Stomach (tissue), 9 donors: ENCODE measurements around the gene TANC1. TPM values are rescaled to one million over a fixed set of nuclear protein-coding genes. Genes with fewer than 3 reads are reported as not detected.

Experiments used
- DNase-seq, 2 donors: peaks; one replicate each; pipeline versions ENCODE4 v3.0.0 to v3.0.0-alpha.2; 2013 to 2019
- H3K27ac ChIP-seq, 5 donors: fragments of 200-600 bp in 4 of 5; sonication (generic) in 4 of 5; one replicate each; pipeline ENCODE4 v1.5.1; 2013 to 2019; ENCODE audit warnings: mild to moderate bottlenecking in 1 of 5, moderate library complexity in 1 of 5
- H3K27me3 ChIP-seq, 3 donors: fragments of 200-600 bp; sonication (generic); one replicate each; pipeline ENCODE4 v1.5.1; 2017 to 2019; ENCODE audit warnings: mixed run types in 1 of 3
- H3K36me3 ChIP-seq, 4 donors: fragments of 200-600 bp; sonication (generic); 1 replicate in 3 of 4; 2 replicates in 1 of 4; pipeline ENCODE4 v1.5.1; 2016 to 2019
- H3K4me1 ChIP-seq, 4 donors: fragments of 200-600 bp; sonication (generic); one replicate each; pipeline ENCODE4 v1.5.1; 2016 to 2019
- H3K4me3 ChIP-seq, 4 donors: fragments of 200-600 bp; sonication (generic) in 3 of 4; one replicate each; pipeline ENCODE4 v1.5.1; 2016 to 2019; ENCODE audit warnings: mild to moderate bottlenecking in 1 of 4
- H3K9me3 ChIP-seq, 4 donors: fragments of 200-600 bp; sonication (generic); one replicate each; pipeline ENCODE4 v1.5.1; 2016 to 2019
- EP300 ChIP-seq: sonication (generic); formaldehyde crosslinking; IDR thresholded peaks from one replicate; pipeline ENCODE4 v1.6.1; 2017; ENCODE audit warnings: antibody characterized with exemption
- POLR2A ChIP-seq, 4 donors: fragments of 450-650 bp; IDR thresholded peaks; one replicate each; pipeline ENCODE4 v1.6.1; 2016; ENCODE audit warnings: antibody characterized with exemption in 4 of 4, control low read depth in 2 of 4, mild to moderate bottlenecking in 1 of 4, moderate library complexity in 1 of 4
- POLR2AphosphoS5 ChIP-seq, 3 donors: sonication (generic); formaldehyde crosslinking; IDR thresholded peaks; one replicate each; pipeline ENCODE4 v1.6.1; 2016; ENCODE audit warnings: antibody characterized with exemption in 3 of 3
- WGBS, 5 donors: extraction: QIAGEN DNeasy Blood & Tissue Kit in 3 of 5; methylation state at CpG; one replicate each; pipeline versions ENCODE4 v1.1.5 to v1.1.7; 2013 to 2018; 5-methylcytosine and 5-hydroxymethylcytosine counted together
- intact Hi-C: fragments of 100-400 bp; cut with DNase I; formaldehyde crosslinking; loops from one replicate; pipeline ENCODE4 v1.15.1; 2023; ENCODE audit warnings: low total_unique reads
- polyA plus RNA-seq, 3 donors: library from polyadenylated mRNA; stranded (reverse); fragments of 200-250 nt; gene quantifications; one replicate each; pipeline ENCODE4 v1.2.3, GENCODE V29; 2013
- small RNA-seq, 4 donors: library from RNA; depleted of rRNA; stranded (forward); fragments of <200 nt; gene quantifications; one replicate each; pipeline ENCODE3, GENCODE V24; 2016
- total RNA-seq, 5 donors: library from RNA; depleted of rRNA; stranded (reverse); fragments of >200 nt; gene quantifications; one replicate each; pipeline versions ENCODE4 v1.1.0 to v1.2.3, GENCODE V29; 2014 to 2016
- TF ChIP-seq, protein P1 (sequence below), 7 experiments: fragments of 450-650 bp in 4 of 7; fragments of 200-600 bp in 3 of 7; sonication (generic) in 3 of 7; IDR thresholded peaks; one replicate each; pipeline ENCODE4 v1.5.1; 2016 to 2019; ENCODE audit warnings: antibody characterized with exemption in 7 of 7, control low read depth in 2 of 7, mild to moderate bottlenecking in 1 of 7
- donor health status: healthy with polysubstance abuse.
- donor health status: Bipolar disorder and iron deficiency.
- donor health status: healthy.

The TANC1 gene
- total and polyA plus RNA-seq, 8 donors: 4.9 to 59.7 (median 37.7) TPM

DNA sequence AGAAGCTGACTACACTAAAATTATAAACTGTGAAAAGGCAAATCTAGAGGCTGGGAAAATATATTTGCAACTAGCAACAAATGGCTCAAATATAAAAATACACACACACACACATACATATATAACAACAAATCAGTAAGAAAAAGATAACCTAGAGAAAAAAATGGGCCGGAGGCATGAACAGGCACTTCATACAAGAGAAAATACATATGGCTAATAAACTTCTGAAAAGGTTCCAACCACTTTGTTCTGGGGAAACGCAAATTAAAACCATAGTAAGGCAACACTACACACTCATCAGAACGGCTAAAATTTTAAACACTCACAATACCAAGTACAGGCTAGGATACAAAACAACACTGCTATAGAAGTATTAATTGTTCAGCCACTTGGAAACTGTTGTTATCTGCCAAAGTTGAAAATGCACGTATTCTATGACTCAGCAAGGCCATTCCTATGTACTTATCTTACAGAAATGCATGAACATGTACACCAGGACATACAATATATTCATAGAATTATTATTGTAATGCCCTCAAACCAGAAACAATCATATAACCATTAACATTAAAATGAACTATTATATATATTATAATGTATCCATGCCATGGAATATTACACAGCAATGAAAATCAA is 302.4 kb downstream of the TANC1 start:
- no peaks in the 10 kb centered on the region for H3K27me3 ChIP-seq
- 89 to 99% (median 98%) methylated on average over 4 of the region's 4 CpGs for WGBS, 5 donors
- no peak for DNase-seq
- no peak overlapping the region for H3K4me3 ChIP-seq
- peaks cover 0 to 33% (median 28%) of the 10 kb centered on the region in 4 donors for H3K36me3 ChIP-seq
- H3K9me3 ChIP-seq: no peaks in the 10 kb centered on the region
- TF ChIP-seq EP300 (no peak), POLR2A (IDR thresholded peaks at IDR 0.05) (no peak), POLR2AphosphoS5 (IDR thresholded peaks at IDR 0.05) (no peak)
- TF ChIP-seq, protein P1, sequence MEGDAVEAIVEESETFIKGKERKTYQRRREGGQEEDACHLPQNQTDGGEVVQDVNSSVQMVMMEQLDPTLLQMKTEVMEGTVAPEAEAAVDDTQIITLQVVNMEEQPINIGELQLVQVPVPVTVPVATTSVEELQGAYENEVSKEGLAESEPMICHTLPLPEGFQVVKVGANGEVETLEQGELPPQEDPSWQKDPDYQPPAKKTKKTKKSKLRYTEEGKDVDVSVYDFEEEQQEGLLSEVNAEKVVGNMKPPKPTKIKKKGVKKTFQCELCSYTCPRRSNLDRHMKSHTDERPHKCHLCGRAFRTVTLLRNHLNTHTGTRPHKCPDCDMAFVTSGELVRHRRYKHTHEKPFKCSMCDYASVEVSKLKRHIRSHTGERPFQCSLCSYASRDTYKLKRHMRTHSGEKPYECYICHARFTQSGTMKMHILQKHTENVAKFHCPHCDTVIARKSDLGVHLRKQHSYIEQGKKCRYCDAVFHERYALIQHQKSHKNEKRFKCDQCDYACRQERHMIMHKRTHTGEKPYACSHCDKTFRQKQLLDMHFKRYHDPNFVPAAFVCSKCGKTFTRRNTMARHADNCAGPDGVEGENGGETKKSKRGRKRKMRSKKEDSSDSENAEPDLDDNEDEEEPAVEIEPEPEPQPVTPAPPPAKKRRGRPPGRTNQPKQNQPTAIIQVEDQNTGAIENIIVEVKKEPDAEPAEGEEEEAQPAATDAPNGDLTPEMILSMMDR (IDR thresholded peaks at IDR 0.05): no peak
- peaks cover 0 to 13% (median 6%) of the 10 kb centered on the region in 4 donors for H3K4me1 ChIP-seq
- intact Hi-C loops: no loop called here
- H3K27ac ChIP-seq: no peak overlapping the region

DNA sequence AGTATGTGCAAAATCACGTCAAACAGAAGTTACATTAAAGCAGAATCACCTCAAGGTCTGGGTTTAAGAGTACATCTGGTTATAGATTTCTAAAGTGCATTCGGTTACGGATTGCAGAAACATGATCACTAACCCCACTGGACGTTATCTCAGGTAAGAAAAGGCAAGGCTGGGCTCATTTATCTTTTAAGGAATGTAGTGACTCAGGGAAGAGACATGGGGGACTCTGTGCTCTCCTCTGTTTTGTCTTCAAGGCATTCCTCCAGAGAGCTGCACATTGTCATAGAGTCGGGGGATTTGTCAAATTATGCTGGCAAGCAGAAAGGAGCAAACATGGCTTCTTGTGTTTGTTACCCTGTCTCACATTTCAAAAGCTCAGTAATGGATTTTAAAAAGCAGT is 303.7 kb downstream of the TANC1 start:
- no peak for DNase-seq
- TF ChIP-seq POLR2AphosphoS5 (IDR thresholded peaks at IDR 0.05): no peak
- H3K27me3 ChIP-seq: no peaks in the 10 kb centered on the region
- no peak overlapping the region for H3K4me3 ChIP-seq
- H3K36me3 ChIP-seq: peaks cover 0 to 33% (median 26%) of the 10 kb centered on the region in 4 donors
- 73 to 89% (median 77%) methylated on average over 5 of the region's 5 CpGs for WGBS, 5 donors
- no peaks in the 10 kb centered on the region for H3K9me3 ChIP-seq
- H3K4me1 ChIP-seq: peaks cover 0 to 13% (median 6%) of the 10 kb centered on the region in 4 donors
- intact Hi-C loops: no loop called here
- no peak overlapping the region for H3K27ac ChIP-seq

DNA sequence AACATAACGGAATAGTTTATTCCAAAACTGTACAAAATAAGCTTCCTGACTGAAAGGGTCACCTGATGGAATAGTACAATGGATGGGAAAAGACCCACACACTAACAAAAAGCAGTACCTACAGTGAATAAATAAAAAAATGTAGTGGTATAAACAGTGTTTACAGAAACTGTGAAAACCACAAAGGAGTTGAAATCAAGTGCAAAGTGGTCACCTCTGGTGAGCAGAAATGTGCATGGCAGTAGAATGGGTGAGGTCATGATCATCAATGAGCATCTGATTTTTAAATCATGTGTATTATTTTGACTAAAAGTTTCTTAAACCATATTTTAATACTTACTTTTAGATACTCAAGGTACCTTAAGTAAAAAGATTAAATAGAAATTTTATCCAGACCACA is 306.7 kb downstream of the TANC1 start:
- Histone ChIP-seq H3K9me3 (no peaks in the 10 kb centered on the region), H3K4me3 (no peak overlapping the region), H3K27me3 (no peaks in the 10 kb centered on the region), H3K27ac (no peak overlapping the region), H3K36me3 (peaks cover 0 to 45% (median 42%) of the 10 kb centered on the region in 4 donors), H3K4me1 (peaks cover 0 to 4% (median 0%) of the 10 kb centered on the region in 4 donors)
- DNase-seq: no peak
- no peak for TF ChIP-seq POLR2AphosphoS5 (IDR thresholded peaks at IDR 0.05)
- intact Hi-C loops: no loop called here
- 96 to 100% (median 98%) methylated on average over 1 of the region's 1 CpG for WGBS, 5 donors

DNA sequence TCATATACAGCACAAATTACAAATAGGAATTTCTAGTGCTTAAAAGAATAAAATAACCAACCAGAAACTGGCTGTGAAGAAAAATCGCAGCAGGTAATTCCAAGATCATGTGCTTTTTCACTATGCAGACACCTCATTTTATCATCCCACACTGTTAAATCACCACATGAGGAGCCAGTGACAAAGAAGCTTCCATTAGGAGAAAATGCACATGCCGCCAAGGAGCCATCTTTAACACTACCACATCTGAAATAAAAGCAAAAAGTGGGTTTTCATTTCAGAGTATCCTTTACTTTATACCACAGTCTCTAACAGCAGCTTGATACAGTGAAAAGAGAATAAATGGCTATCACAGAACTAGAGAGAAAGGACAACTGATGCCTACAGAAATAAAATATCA is 311.3 kb downstream of the TANC1 start:
- WGBS, 5 donors: 94 to 98% (median 95%) methylated on average over 2 of the region's 2 CpGs
- Histone ChIP-seq H3K9me3 (no peaks in the 10 kb centered on the region), H3K27ac (no peak overlapping the region), H3K4me1 (peaks cover 0 to 5% (median 3%) of the 10 kb centered on the region in 4 donors), H3K27me3 (no peaks in the 10 kb centered on the region), H3K4me3 (no peak overlapping the region), H3K36me3 (peaks cover 0 to 41% (median 34%) of the 10 kb centered on the region in 4 donors)
- no peak for DNase-seq
- TF ChIP-seq POLR2A (IDR thresholded peaks at IDR 0.05): no peak
- TF ChIP-seq POLR2AphosphoS5 (IDR thresholded peaks at IDR 0.05): no peak
- TF ChIP-seq, protein P1 (IDR thresholded peaks at IDR 0.05): no peak
- TF ChIP-seq EP300: no peak
- intact Hi-C loops: no loop called here

DNA sequence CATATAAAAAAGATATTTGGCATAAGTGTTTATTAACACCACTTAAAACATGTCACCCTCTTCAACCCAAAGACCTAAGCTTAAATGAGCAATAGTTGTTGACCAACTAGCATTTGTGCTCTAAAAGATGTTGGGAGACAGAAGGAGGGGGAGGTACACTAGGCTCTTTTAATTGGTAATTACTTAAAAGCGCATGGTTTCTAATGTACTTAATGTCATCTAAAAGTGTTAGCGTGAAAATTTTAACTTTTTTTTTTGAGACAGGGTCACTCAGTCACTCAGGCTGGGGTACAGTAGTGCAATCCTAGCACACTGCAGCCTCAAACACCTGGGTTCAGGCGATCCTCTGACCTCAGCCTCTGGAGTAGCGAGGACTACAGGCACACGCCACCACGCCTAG is 312.6 kb downstream of the TANC1 start:
- no peaks in the 10 kb centered on the region for H3K9me3 ChIP-seq
- intact Hi-C loops: no loop called here

More for the DNA sequence above, 312.6 kb downstream of the TANC1 start:
- TF ChIP-seq, protein P1 (IDR thresholded peaks at IDR 0.05): no peak
- TF ChIP-seq POLR2A (IDR thresholded peaks at IDR 0.05): no peak
- no peak for TF ChIP-seq EP300
- TF ChIP-seq POLR2AphosphoS5 (IDR thresholded peaks at IDR 0.05): no peak
- Histone ChIP-seq H3K27ac (no peak overlapping the region), H3K4me1 (peaks cover 4 to 18% (median 12%) of the 10 kb centered on the region in 4 donors), H3K36me3 (peaks cover 0 to 41% (median 31%) of the 10 kb centered on the region in 4 donors), H3K27me3 (no peaks in the 10 kb centered on the region), H3K4me3 (no peak overlapping the region)
- DNase-seq: no peak
- WGBS, 5 donors: 97 to 99% (median 99%) methylated on average over 6 of the region's 6 CpGs

Small RNA genes within 50 kb of the gene (small RNA-seq; reads per million reads assigned to genes)
- 0 reads per million in 4 donors for gene MIR6888
- 0 reads per million in 4 donors for gene RNU2-21P
- 0 reads per million in 4 donors for gene RNU6-580P

Other genes with a start within 250 kb of the TANC1 start
- gene DAPL1, start 173.3 kb upstream of the TANC1 start, total RNA-seq: not detected
- 100 to 1,000 TPM in 1 of 3 donors, 1 to 10 TPM in 1, not detected in 1; 1.4 to 138 TPM for gene DAPL1, start 173.3 kb upstream of the TANC1 start, polyA plus RNA-seq